HG03045 (cell line): ENCODE measurements around the gene KLHL40.

ENCODE experiments used
- ATAC-seq: cut with Tn5 transposase; IDR thresholded peaks from one replicate; pipeline ENCODE4 v1.9.1; 2021; ENCODE audit warnings: mild to moderate bottlenecking, moderate library complexity; ENCODE audit not compliant: unreplicated experiment

KLHL40 gene

GRCh38 chr3:42656680-42657610 is 28.4 kb upstream of the KLHL40 start:
- ATAC-seq, result no peak

- no peak for ATAC-seq
These were observed 27.7 kb upstream of the KLHL40 start for GRCh38 chr3:42657675-42658074.

DNA sequence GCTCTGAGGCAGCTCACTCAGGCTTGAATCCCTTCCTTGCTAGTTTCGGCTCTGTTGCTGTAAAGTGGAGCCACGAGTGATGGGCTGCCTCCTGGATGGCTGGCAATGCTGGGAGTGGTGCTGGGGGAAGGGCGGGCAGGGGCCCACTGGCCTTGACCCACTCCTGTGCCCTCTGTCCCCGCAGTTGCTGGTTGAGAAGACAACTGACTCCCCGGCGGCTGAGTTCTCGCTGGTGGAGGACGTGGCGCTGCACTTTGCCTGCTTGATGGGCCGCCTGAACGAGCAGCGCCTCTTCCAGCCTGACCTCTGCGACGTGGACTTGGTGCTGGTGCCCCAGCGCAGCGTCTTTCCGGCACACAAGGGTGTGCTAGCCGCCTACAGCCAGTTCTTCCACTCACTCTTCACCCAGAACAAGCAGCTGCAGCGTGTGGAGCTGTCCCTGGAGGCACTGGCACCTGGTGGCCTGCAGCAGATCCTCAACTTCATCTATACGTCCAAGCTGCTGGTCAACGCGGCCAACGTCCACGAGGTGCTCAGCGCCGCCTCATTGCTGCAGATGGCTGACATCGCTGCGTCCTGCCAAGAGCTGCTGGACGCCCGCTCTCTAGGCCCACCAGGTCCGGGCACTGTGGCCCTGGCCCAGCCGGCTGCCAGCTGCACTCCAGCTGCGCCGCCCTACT is 27.1 kb upstream of the KLHL40 start:
- no peak for ATAC-seq

GRCh38 chr3:42658771-42659390 is 26.5 kb upstream of the KLHL40 start:
- ATAC-seq, result no peak

DNA sequence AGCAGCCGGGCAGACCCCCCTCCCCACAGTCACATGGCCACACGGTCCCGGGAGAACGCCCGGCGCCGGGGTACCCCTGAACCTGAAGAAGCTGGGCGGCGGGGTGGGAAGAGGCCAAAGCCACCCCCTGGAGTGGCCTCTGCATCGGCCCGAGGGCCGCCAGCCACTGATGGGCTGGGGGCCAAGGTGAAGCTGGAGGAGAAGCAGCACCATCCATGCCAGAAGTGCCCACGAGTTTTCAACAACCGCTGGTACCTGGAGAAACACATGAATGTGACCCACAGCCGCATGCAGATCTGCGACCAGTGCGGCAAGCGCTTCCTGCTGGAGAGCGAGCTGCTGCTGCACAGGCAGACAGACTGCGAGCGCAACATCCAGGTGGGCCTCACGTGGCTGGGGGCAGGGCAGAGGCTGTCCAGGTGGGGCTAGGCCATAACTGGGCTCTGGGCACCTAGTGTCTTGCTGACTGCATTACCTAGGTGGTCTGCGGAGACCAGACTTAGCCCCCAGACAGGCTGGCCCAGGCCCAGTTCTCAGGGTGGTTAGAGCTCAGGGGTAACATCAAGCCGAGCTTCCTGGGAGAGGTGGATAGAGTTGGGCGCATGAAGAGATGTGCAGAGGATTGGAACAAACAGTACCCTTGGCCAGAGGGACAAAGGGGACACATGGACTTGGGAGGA is 25.7 kb upstream of the KLHL40 start:
- no peak for ATAC-seq

GRCh38 chr3:42660131-42660715 is 25.1 kb upstream of the KLHL40 start:
- no peak for ATAC-seq

- ATAC-seq, result no peak
These were observed 24.4 kb upstream of the KLHL40 start for GRCh38 chr3:42660898-42661297.

GRCh38 chr3:42661593-42662022 is 23.7 kb upstream of the KLHL40 start:
- ATAC-seq, result no peak

- no peak for ATAC-seq
These were observed 23.1 kb upstream of the KLHL40 start for GRCh38 chr3:42662037-42662812.

DNA sequence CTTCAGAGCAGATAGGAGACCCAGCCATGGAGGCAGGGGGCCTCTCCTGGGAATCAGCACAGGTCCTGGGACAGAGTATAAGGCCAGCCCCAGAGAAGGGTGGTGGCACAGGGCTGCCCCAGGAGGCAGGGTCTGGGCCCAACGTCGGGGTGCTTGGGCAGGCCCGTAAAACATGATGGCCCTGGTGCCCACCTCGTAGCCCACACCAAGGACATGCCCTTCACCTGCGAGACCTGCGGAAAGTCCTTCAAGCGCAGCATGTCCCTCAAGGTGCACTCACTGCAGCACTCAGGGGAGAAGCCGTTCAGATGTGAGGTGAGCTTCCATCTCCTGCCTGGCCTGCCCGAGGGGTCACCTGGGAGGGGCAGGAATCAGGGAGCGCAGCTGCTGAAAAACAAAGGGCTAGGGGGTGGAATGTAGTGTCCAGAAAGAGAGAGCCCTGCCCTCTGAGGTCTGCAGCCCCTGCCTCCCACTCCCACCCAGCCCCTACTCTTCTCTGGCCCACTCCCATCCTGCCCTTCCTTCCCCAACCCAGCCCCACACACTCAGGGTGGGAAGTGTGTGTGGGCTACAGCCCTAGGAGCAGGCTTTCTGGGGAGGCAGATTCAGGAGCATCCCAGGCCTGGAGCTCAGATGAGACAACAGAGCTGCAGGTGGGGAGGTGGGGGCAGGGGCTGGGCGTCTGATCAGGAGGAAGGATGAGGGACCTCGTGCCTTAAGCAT is 22.4 kb upstream of the KLHL40 start:
- no peak for ATAC-seq

- no peak for ATAC-seq
These were observed 21.5 kb upstream of the KLHL40 start for GRCh38 chr3:42663581-42664437.

DNA sequence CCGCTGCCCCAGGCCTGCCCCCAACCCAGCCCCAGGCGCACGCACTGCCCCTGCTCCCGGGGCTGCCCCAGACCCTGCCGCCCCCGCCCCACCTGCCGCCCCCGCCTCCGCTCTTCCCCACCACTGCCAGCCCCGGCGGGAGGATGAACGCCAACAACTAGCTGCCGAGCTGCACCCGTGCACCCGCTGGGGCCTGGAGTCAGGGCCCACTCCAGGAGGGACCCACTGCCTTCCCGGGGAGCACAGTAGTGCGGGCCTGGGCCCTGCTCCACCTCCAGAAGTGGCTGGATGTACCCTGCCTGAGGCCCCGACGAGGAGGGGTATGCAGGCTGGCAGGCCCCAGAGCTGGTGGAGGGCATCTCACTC is 20.9 kb upstream of the KLHL40 start:
- ATAC-seq, result no peak

DNA sequence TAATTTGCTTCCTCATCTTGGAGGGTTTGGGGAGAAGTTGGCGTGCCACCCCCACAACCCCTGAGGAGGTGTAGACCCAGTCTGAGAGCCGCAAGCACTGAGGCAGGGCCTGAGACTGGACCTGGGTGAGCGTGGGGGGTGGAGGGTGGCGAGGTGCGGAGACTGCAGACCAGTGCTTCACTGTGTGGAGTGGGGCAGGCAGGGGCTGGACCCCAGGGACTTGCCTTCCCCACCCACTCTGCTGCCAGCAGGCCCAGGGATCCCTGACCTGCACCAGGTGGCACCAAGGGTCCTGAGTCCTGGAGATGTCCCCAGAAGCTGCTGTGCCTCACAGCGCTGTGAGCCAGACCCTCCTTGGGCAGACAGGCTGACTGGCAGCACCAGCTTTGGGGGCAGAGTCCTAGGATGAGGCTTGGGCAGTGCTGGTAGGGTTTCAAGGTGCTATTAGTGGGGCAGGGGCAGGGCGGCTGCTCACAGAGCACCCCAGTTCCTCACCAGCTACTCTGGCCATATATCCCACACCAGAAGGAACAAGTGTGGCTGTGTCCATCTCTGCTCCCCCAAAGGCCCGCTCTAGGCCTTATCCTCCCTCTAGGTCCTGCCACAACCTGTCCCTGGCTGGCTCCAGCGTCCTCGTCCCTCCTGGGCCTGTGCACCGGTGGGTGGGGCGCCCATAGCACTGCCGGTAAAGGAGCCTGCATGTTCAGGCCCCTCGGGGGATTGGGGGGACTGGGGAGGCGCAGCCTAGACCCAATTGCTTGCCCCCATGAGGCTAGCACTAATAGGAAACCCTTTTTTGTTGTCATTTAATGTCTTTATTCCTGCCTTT is 20.1 kb upstream of the KLHL40 start:
- no peak for ATAC-seq

- no peak for ATAC-seq
These were observed 19.3 kb upstream of the KLHL40 start for GRCh38 chr3:42666022-42666421.

GRCh38 chr3:42666577-42666998 is 18.7 kb upstream of the KLHL40 start:
- ATAC-seq, result no peak

GRCh38 chr3:42667096-42667522 is 18.2 kb upstream of the KLHL40 start:
- ATAC-seq, result no peak
